Ectodermal cell (in vitro differentiated cells): ENCODE measurements around the gene AGBL4.

Source experiments
- H3K27ac ChIP-seq: 2 replicates; pipeline ENCODE4 v1.7.0; 2013; ENCODE audit warnings: mild to moderate bottlenecking, low read depth, low read length; ENCODE audit not compliant: insufficient read depth, poor library complexity, severe bottlenecking
- H3K27me3 ChIP-seq: 2 replicates; pipeline ENCODE4 v1.7.0; 2013; ENCODE audit warnings: mild to moderate bottlenecking, low read length; ENCODE audit not compliant: insufficient read depth, control insufficient read depth, poor library complexity, severe bottlenecking
- H3K36me3 ChIP-seq: one replicate; pipeline ENCODE4 v1.7.0; 2013; ENCODE audit warnings: low read length; ENCODE audit not compliant: control insufficient read depth, insufficient read depth
- H3K4me1 ChIP-seq: one replicate; pipeline ENCODE4 v1.7.0; 2013; ENCODE audit warnings: low read length; ENCODE audit not compliant: control insufficient read depth, insufficient read depth
- H3K4me3 ChIP-seq: 2 replicates; pipeline ENCODE4 v1.7.0; 2013; ENCODE audit warnings: low read depth, low read length, control low read depth; ENCODE audit not compliant: insufficient read depth
- H3K9me3 ChIP-seq: 2 replicates; pipeline ENCODE4 v1.7.0; 2013; ENCODE audit warnings: mild to moderate bottlenecking, low read length, moderate library complexity; ENCODE audit not compliant: control insufficient read depth
- WGBS, 2 experiments: methylation state at CpG; one replicate each; pipeline ENCODE4 v1.1.7; 2013; ENCODE audit warnings: missing lambda C conversion rate in 2 of 2; 5-methylcytosine and 5-hydroxymethylcytosine counted together

Gene AGBL4

DNA sequence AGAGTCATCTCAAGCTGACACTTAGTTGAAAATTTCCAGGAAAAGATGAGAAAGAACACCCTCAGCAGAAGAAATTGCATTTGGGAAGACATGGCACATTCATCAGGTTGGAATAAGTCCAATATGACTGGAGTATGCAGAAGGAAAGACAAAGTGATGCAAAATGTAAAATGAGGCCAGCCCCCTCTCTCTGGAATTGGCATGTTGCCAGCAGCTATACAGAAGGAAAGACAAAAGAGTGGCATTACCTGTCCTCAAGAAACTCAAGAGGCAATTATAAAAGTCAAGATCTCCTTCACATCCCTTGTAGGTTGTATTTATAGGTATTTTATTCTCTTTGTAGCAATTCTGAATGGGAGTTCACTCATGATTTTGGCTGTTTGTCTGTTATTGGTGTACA is 426.3 kb downstream of the AGBL4 start:
- Histone ChIP-seq H3K27me3 (no peaks in the 10 kb centered on the region), H3K9me3 (peaks cover 13% of the 10 kb centered on the region), H3K4me3 (no peak overlapping the region)

DNA sequence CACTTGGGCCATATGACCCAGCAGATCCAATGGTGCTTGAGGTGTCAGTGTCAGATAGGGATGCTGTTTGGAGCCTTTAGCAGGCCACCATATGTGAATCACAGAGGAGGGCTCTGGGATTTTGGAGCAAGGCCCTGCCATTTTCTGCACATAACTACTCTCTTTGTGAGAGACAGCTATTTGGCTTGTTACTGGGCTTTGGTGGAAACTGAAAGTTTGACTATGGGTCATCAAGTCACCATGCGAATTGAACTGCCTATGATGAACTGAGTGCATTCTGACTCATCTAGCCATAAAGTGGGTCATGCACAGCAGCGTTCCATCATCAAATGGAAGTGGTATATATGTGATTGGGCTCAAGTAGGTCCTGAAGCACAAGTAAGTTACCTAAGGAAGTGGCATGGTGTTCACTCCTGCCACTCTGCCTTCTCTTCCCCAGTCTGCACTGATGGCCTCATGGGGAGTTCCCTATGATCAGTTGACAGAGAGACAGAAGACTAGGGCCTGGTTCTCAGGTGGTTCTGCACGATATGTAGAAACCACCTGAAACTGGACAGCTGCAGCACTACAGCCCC is 447.3 kb downstream of the AGBL4 start:
- WGBS, 2 experiments = 53 to 58% methylated on average over 3 of the region's 3 CpGs
- no peak overlapping the region for H3K27ac ChIP-seq
- H3K9me3 ChIP-seq = peaks cover 18% of the 10 kb centered on the region
- no peak overlapping the region for H3K4me3 ChIP-seq
- no peaks in the 10 kb centered on the region for H3K27me3 ChIP-seq
- no peaks in the 10 kb centered on the region for H3K36me3 ChIP-seq
- no peaks in the 10 kb centered on the region for H3K4me1 ChIP-seq

More for the DNA sequence above, 426.3 kb downstream of the AGBL4 start:
- no peaks in the 10 kb centered on the region for H3K4me1 ChIP-seq
- H3K36me3 ChIP-seq = no peaks in the 10 kb centered on the region
- H3K27ac ChIP-seq = no peak overlapping the region

DNA sequence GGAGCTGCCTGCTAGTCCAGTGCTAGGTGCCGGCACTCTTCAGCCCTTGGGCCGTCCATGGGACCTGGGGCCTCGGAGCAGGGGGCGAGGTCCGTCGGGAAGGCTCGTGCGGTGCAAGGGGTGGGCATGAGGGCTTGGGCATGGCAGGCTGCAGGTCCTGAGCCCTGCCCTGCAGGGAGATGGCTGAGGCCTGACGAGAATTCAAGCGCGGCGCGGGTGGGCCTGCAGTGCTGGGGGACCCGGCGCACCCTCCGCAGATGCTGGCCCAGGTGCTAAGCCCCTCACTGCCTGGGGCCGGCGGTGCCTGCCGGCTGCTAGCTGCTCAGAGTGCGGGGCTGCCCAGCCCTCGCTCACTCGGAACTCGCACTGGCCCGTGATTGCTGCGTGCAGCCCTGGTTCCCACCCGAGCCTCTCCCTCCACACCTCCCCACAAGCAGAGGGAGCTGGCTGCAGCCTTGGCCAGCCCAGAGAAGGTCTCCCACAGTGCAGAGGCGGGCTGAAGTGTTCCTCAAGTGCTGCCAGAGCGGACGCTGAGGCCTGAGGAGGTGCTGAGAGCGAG is 467.0 kb downstream of the AGBL4 start:
- Histone ChIP-seq H3K27me3 (no peaks in the 10 kb centered on the region), H3K4me3 (no peak overlapping the region)

DNA sequence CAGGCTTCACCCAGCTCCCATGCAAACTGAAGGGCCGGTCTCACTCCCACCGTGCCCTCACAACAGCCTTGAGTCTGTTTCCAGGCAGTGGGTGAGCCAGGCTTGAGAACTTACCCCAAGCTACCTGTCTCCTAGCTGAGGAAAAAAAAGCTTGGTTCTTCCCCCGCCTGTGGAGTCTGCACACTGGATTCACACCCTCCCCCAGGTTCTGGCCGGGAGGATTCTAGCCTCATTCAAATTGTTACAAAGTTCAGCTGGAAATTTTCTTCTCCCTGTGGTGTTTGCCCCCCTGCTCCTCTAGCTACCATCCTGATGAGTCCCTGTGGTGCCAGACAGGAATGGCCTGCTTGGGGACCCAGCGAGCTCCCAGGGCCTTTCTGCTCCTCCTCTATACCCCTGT is 471.7 kb downstream of the AGBL4 start:
- whole genome bisulfite sequencing, 2 experiments = 75 to 77% methylated on average over 5 of the region's 5 CpGs
- H3K9me3 ChIP-seq = peaks cover 6% of the 10 kb centered on the region
- H3K4me3 ChIP-seq = no peak overlapping the region
- H3K36me3 ChIP-seq = no peaks in the 10 kb centered on the region
- no peaks in the 10 kb centered on the region for H3K4me1 ChIP-seq
- H3K27me3 ChIP-seq = no peaks in the 10 kb centered on the region
- no peak overlapping the region for H3K27ac ChIP-seq

More for the DNA sequence above, 467.0 kb downstream of the AGBL4 start:
- Histone ChIP-seq H3K36me3 (no peaks in the 10 kb centered on the region), H3K9me3 (peaks cover 9% of the 10 kb centered on the region), H3K27ac (no peak overlapping the region), H3K4me1 (no peaks in the 10 kb centered on the region)
- 86 to 90% methylated on average over 30 of the region's 30 CpGs for WGBS, 2 experiments

DNA sequence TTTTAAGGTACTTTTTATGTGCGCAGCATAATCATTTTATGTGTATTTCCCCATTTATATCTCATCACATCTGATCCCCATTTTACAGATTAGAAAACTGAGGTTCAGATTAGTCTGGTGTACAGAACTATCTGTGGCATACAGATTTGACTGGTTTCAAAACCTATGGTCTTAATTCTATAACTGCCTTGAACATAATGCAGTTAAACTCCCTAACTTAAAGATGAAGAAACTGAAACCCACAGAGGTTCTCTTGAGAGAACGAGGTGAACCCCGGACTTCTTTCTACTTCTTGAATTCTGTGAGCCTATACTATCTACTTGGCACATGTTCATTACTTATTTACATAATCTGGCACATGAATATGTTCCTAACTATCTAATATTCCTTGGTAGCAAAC is 479.1 kb downstream of the AGBL4 start:
- Histone ChIP-seq H3K27ac (no peak overlapping the region), H3K36me3 (no peaks in the 10 kb centered on the region), H3K4me1 (no peaks in the 10 kb centered on the region), H3K9me3 (peaks cover 13% of the 10 kb centered on the region), H3K4me3 (no peak overlapping the region), H3K27me3 (no peaks in the 10 kb centered on the region)
- 74 to 75% methylated on average over 3 of the region's 3 CpGs for WGBS, 2 experiments

DNA sequence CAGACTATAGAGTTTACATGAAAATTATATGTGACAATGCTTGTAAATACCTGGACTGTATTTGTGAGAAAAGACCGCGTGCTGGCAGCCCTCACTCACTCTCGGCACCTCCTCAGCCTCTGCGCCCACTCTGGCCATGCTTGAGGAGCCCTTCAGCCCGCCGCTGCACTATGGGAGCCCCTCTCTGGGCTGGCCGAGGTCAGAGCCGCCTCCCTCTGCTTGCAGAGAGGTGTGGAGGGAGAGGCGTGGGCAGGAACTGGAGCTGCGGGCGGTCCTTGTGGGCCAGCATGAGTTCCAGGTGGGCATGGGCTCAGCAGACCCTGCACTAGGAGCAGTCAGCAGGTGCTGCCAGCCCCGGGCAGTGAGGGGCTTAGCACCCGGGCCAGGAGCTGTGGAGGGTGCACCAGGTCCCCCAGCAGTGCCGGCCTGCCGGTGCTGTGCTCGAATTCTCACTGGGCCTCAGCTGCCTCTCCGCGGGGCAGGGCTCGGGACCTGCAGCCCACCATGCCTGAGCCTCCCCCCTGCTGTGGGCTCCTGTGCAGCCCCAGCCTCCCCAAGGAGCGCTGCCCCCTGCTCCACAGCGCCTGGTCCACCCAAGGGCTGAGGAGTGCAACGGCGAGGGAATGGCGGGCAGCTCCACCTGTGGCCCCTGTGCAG is 482.5 kb downstream of the AGBL4 start:
- no peaks in the 10 kb centered on the region for H3K4me1 ChIP-seq
- no peaks in the 10 kb centered on the region for H3K36me3 ChIP-seq
- no peaks in the 10 kb centered on the region for H3K27me3 ChIP-seq
- WGBS, 2 experiments = 82% methylated on average over 24 of the region's 24 CpGs
- no peak overlapping the region for H3K27ac ChIP-seq
- H3K4me3 ChIP-seq = no peak overlapping the region
- H3K9me3 ChIP-seq = peaks cover 15% of the 10 kb centered on the region

DNA sequence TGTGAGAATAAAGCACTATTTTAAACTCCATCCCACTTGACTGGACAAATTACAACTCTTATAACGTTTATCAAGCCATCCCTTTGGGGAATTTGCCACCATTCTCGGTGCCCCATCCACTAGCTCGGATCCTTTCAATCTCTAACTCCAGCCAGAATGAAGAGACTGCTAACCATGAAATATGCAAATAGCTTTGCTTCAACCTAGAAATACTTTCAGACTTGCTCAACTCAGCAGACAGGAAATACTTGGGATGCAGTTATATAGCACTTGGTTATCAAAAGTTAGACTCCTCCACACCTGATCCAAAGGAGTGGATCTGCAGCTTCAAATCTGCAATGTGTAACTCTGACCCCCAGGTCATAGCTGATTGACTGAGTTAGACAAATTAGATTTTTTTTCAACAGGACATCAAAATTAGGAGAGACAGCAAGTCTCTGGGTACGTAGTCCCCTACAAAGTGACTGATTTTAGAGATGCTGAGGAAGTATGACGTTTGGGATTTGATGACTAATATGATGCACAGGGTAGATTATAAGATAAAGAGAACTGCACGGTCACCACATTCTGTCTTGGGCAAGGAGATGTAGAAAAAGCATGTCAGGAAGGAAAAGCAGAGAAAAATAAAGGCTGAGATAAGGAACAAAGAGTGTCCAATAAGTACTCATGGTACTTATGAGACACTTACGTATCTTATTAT is 496.0 kb downstream of the AGBL4 start:
- Histone ChIP-seq H3K27me3 (no peaks in the 10 kb centered on the region), H3K4me1 (no peaks in the 10 kb centered on the region), H3K27ac (no peak overlapping the region), H3K9me3 (peaks cover 2% of the 10 kb centered on the region), H3K4me3 (no peak overlapping the region), H3K36me3 (no peaks in the 10 kb centered on the region)
- 48 to 57% methylated on average over 7 of the region's 7 CpGs for WGBS, 2 experiments

DNA sequence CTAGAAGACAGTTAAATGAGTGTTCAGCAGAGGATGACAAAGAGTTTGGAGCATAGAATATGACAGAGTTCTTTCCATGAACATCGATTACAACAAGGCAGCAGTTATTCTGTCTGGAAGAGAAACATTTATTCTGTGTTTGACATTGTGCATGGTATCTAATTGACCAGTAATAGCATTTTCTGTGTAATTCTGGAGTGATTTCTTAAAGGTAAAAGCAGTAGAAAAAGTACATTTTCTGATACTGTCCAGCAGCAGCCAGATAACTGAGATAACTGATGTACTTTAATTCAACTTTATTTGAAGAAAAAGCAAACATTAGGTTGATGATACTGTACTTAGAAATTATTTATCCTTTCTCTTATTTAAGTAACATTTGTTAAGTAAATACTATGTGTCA is 497.1 kb downstream of the AGBL4 start:
- H3K4me1 ChIP-seq = no peaks in the 10 kb centered on the region
- peaks cover 2% of the 10 kb centered on the region for H3K9me3 ChIP-seq
- WGBS, 2 experiments = 86 to 97% methylated on average over 1 of the region's 1 CpG
- no peaks in the 10 kb centered on the region for H3K27me3 ChIP-seq
- H3K4me3 ChIP-seq = no peak overlapping the region
- no peaks in the 10 kb centered on the region for H3K36me3 ChIP-seq
- no peak overlapping the region for H3K27ac ChIP-seq

DNA sequence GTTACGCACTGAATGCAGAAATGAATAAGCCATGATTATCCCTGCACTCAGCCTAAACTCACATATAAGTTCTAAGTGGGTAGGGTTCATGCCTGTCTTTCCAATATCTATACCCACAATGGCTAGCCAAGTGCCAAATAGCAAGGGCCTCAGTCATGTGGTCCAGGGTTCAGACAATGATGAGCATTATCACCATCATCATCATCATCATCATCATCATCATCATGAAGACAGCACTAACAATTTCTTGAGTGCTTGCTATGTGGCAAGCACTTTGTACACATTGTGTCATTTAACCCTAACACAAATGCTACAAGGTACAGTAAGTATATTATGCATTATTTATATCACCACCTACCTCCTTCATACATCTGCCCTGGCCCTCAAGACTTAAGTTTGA is 500.0 kb downstream of the AGBL4 start:
- Histone ChIP-seq H3K36me3 (no peaks in the 10 kb centered on the region), H3K9me3 (peaks cover 4% of the 10 kb centered on the region), H3K4me1 (no peaks in the 10 kb centered on the region), H3K4me3 (no peak overlapping the region), H3K27ac (no peak overlapping the region), H3K27me3 (no peaks in the 10 kb centered on the region)
- WGBS, 2 experiments = 95% methylated on average over 1 of the region's 1 CpG; no CpG with 5 or more reads in 1 of the 2 experiments

DNA sequence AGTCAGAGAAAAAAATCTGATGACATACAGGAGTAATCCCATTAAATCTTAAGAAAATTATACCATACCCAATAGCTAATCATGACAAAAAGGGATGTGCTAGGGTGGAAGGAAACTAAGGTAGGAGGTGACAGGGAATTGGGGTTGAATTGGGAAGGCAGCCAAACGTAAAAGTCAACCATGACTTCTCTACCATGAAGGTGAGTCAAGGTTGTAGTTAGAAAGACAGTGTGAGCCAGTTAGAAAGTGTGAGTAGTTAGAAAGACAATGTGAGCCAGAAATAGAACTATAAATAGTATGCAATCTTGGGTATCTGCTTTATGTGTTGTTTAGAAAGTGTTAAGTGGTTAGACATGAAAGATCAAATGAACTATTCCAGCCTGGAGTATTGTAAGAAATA is 556.8 kb downstream of the AGBL4 start:
- Histone ChIP-seq H3K27ac (no peak overlapping the region), H3K4me3 (no peak overlapping the region), H3K4me1 (no peaks in the 10 kb centered on the region), H3K36me3 (no peaks in the 10 kb centered on the region), H3K27me3 (no peaks in the 10 kb centered on the region), H3K9me3 (peaks cover 12% of the 10 kb centered on the region)
- WGBS, 2 experiments = 40 to 60% methylated on average over 1 of the region's 1 CpG
